Endothelial cell (in vitro differentiated cells): Measurements from ENCODE around the gene SIAH2. TPM values are rescaled to one million over a fixed set of nuclear protein-coding genes. Genes with fewer than 3 reads are reported as not detected.

Source experiments
- DNase-seq: peaks from one replicate; pipeline ENCODE4 v3.0.0; 2021; ENCODE audit warnings: low spot score
- H3K27ac Mint-ChIP-seq: one replicate; pipeline ENCODE4 v1.8.0; 2021; ENCODE audit warnings: mixed read lengths, inconsistent platforms; ENCODE audit not compliant: unreplicated experiment
- H3K27me3 Mint-ChIP-seq: one replicate; pipeline ENCODE4 v1.8.0; 2021; ENCODE audit warnings: mild to moderate bottlenecking, moderate library complexity, mixed read lengths, inconsistent platforms; ENCODE audit not compliant: unreplicated experiment
- H3K36me3 Mint-ChIP-seq: one replicate; pipeline ENCODE4 v1.8.0; 2021; ENCODE audit warnings: mild to moderate bottlenecking, low read depth, mixed read lengths, inconsistent platforms; ENCODE audit not compliant: unreplicated experiment
- H3K4me1 Mint-ChIP-seq: one replicate; pipeline ENCODE4 v1.8.0; 2021; ENCODE audit warnings: mild to moderate bottlenecking, mixed read lengths, inconsistent platforms; ENCODE audit not compliant: unreplicated experiment
- H3K4me3 Mint-ChIP-seq: one replicate; pipeline ENCODE4 v1.8.0; 2021; ENCODE audit warnings: mild to moderate bottlenecking, mixed read lengths, inconsistent platforms; ENCODE audit not compliant: unreplicated experiment
- H3K9me3 Mint-ChIP-seq: one replicate; pipeline ENCODE4 v1.8.0; 2021; ENCODE audit warnings: mixed read lengths, inconsistent platforms; ENCODE audit not compliant: unreplicated experiment
- total RNA-seq: library from RNA; stranded (reverse); fragmentation: NEBNext Ultra II Directional; extraction: Animal tissue kit (Norgen Biotek cat#: 25700); gene quantifications from one replicate; pipeline ENCODE4 v1.2.1, GENCODE V29; 2021; ENCODE audit not compliant: unreplicated experiment
- TF ChIP-seq, protein P1 (sequence below): fragments of 200-600 bp; sonication (generic); IDR thresholded peaks from one replicate; pipeline ENCODE4 v1.5.0; 2021; ENCODE audit warnings: antibody characterized with exemption; ENCODE audit not compliant: unreplicated experiment

Gene SIAH2
- total RNA-seq, 1 donor from 2014 or later = 13.2 TPM

DNA sequence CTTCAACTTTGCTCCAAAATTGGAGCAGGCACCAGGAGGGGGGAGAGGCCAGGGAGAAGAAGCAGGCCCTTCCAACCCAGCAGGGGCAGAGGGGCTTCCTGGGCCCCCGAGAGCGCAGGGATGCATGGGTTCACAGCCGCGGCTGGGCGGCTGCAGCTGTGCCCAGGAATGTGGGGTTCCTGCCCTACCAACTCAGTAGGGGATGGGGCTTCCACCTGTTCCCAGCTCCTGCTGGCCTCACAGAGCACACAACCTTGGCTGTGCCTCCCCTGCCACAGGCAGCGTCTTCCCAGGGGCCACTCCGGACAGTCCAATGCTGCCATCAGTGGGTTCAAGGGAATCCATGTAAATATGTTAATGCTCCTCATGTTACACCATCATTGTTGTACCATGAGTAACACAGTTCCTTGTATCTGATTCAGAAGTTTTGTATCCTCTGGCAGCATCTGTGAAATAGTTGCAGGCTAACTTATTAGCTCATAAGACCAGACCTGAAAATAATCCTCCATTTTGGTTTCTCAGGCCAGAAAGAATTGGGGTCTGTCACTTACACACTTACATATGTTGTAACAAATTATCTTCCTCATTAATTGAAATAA lies 12.1 kb upstream of the SIAH2 start:
- Mint-ChIP-seq H3K27ac (no peak overlapping the region), H3K36me3 (no peaks in the 10 kb centered on the region), H3K27me3 (peaks cover 1% of the 10 kb centered on the region), H3K4me1 (no peaks in the 10 kb centered on the region), H3K4me3 (no peak overlapping the region), H3K9me3 (no peaks in the 10 kb centered on the region)
- no peak for DNase-seq
- TF ChIP-seq, protein P1, sequence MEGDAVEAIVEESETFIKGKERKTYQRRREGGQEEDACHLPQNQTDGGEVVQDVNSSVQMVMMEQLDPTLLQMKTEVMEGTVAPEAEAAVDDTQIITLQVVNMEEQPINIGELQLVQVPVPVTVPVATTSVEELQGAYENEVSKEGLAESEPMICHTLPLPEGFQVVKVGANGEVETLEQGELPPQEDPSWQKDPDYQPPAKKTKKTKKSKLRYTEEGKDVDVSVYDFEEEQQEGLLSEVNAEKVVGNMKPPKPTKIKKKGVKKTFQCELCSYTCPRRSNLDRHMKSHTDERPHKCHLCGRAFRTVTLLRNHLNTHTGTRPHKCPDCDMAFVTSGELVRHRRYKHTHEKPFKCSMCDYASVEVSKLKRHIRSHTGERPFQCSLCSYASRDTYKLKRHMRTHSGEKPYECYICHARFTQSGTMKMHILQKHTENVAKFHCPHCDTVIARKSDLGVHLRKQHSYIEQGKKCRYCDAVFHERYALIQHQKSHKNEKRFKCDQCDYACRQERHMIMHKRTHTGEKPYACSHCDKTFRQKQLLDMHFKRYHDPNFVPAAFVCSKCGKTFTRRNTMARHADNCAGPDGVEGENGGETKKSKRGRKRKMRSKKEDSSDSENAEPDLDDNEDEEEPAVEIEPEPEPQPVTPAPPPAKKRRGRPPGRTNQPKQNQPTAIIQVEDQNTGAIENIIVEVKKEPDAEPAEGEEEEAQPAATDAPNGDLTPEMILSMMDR = no peak

DNA sequence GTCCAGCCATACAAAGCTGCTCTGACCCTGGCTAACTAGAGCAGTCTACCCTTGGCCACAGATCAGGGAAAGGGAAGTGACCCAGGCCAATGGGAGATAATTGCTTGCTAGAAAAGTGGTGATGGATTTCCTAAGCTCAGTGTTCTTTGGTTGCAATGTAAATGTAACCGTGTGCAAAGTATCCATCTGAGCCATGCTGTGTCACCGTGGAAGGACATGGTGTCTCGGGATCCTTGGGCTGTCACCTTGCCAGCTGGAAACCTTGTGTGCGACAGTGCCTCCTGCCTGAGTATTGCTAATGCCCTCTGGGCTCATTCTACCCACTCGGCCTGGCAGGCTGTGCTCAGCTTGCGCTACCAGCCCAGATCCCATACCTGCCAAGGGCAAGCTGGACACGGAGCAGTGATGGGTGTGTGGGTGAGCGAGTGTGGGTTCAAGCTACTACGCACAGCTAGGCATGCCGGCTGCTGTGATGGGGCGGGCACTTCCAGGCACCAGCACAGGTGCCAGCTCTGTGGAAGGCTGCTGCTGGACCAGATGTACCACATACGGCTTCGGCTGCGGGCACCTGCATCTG lies 10.7 kb upstream of the SIAH2 start:
- Mint-ChIP-seq H3K9me3 (no peaks in the 10 kb centered on the region), H3K36me3 (no peaks in the 10 kb centered on the region), H3K4me3 (no peak overlapping the region), H3K4me1 (no peaks in the 10 kb centered on the region), H3K27me3 (peaks cover 4% of the 10 kb centered on the region), H3K27ac (no peak overlapping the region)
- no peak for DNase-seq
- TF ChIP-seq, protein P1 = no peak

GRCh38 chr3:150771600-150771999 lies 8.6 kb upstream of the SIAH2 start:
- H3K9me3 Mint-ChIP-seq = no peaks in the 10 kb centered on the region
- no peak overlapping the region for H3K27ac Mint-ChIP-seq
- H3K36me3 Mint-ChIP-seq = no peaks in the 10 kb centered on the region
- no peak for DNase-seq
- no peaks in the 10 kb centered on the region for H3K4me1 Mint-ChIP-seq
- H3K4me3 Mint-ChIP-seq = no peak overlapping the region
- TF ChIP-seq, protein P1 = no peak
- peaks cover 4% of the 10 kb centered on the region for H3K27me3 Mint-ChIP-seq

DNA sequence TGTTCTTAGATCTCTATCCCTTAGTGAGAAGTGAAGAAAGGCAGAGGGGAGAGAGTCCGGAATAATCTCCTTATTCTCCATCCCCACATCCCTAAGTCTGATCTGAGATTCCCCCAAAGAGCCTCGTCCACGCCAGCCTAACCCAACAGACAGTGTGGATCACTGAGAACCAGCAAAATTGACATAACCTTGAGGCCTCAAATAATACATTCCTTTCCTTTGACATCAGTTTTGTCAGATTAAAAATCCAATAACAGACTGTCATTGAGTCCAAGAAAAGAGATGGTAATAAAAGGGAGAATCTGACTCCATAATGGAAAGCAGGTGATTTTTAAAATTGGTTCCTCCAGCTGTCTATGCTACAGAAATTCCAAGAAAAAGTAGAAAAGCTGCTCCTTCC lies 7.7 kb upstream of the SIAH2 start:
- Mint-ChIP-seq H3K4me1 (no peaks in the 10 kb centered on the region), H3K36me3 (no peaks in the 10 kb centered on the region), H3K9me3 (no peaks in the 10 kb centered on the region), H3K4me3 (no peak overlapping the region), H3K27ac (no peak overlapping the region), H3K27me3 (peaks cover 4% of the 10 kb centered on the region)
- no peak for DNase-seq
- TF ChIP-seq, protein P1 = no peak

DNA sequence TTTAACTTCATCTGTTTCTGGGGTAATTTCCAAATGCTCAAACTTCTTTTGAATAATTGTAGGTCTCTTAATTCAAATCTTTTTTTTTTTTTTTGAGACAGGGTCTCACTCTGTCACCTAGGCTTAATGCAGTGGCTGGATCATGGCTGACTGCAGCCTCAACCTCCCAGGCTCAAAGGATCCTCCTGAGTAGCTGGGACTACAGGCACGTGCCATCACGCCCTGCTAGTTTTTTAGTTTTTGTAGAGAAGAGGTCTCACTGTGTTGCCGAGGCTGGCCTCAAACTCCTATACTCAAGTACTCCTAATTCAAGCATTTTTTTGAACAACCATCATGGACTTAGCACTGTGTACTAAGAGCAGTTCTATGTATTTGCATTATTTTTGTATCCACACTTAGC lies 3.8 kb upstream of the SIAH2 start:
- H3K36me3 Mint-ChIP-seq = no peaks in the 10 kb centered on the region
- TF ChIP-seq, protein P1 = no peak
- H3K27me3 Mint-ChIP-seq = peaks cover 11% of the 10 kb centered on the region
- H3K4me1 Mint-ChIP-seq = peaks cover 7% of the 10 kb centered on the region
- H3K27ac Mint-ChIP-seq = no peak overlapping the region
- H3K4me3 Mint-ChIP-seq = no peak overlapping the region
- no peak for DNase-seq
- H3K9me3 Mint-ChIP-seq = no peaks in the 10 kb centered on the region
